Type B pancreatic cell (in vitro differentiated cells): ENCODE results near the gene TPD52L1. TPM values are rescaled to one million over a fixed set of nuclear protein-coding genes. Genes with fewer than 3 reads are reported as not detected.

Experiments
- DNase-seq: peaks from one replicate; pipeline ENCODE4 v3.0.0; 2021; ENCODE audit warnings: mixed read lengths; ENCODE audit not compliant: unreplicated experiment; ENCODE audit errors: extremely low spot score
- H3K27ac Mint-ChIP-seq: 2 replicates; pipeline ENCODE4 v1.8.0; 2021; ENCODE audit warnings: mild to moderate bottlenecking, mixed read lengths
- H3K27me3 Mint-ChIP-seq: 2 replicates; pipeline ENCODE4 v1.8.0; 2021; ENCODE audit warnings: mixed read lengths
- H3K36me3 Mint-ChIP-seq: 2 replicates; pipeline ENCODE4 v1.8.0; 2021; ENCODE audit warnings: mixed read lengths
- H3K4me1 Mint-ChIP-seq: one replicate; pipeline ENCODE4 v1.8.0; 2021; ENCODE audit warnings: mixed read lengths; ENCODE audit not compliant: unreplicated experiment
- H3K4me3 Mint-ChIP-seq: 2 replicates; pipeline ENCODE4 v1.8.0; 2021; ENCODE audit warnings: mild to moderate bottlenecking, mixed read lengths
- H3K9me3 Mint-ChIP-seq: 2 replicates; pipeline ENCODE4 v1.8.0; 2021; ENCODE audit warnings: mixed read lengths
- long read RNA-seq: library from polyadenylated mRNA; unstranded; transcript quantifications from one replicate; pipeline ENCODE4 v2.0.0, GENCODE V29; 2020
- total RNA-seq: library from RNA; stranded (reverse); gene quantifications from 2 replicates; pipeline ENCODE4 v1.2.1, GENCODE V29; 2021; ENCODE audit warnings: low replicate concordance
- TF ChIP-seq, protein P1 (sequence below): fragments of 200-600 bp; sonication (generic); conservative IDR thresholded peaks from 2 replicates; pipeline ENCODE4 v1.5.0; 2021; ENCODE audit warnings: antibody characterized with exemption, mild to moderate bottlenecking

The TPD52L1 gene, protein sequence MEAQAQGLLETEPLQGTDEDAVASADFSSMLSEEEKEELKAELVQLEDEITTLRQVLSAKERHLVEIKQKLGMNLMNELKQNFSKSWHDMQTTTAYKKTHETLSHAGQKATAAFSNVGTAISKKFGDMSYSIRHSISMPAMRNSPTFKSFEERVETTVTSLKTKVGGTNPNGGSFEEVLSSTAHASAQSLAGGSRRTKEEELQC
- total RNA-seq: 80.4 and 142 TPM in 2 replicates
- long read RNA-seq, transcript TPD52L1-203 (6 exons, 1,308 nt): minor isoform, 80 of 545 reads
- long read RNA-seq, transcript TPD52L1-207 (6 exons, 999 nt): minor isoform, 21 of 545 reads
- long read RNA-seq, transcript TPD52L1-202 (5 exons, 2,147 nt): minor isoform, 121 of 545 reads
- long read RNA-seq, transcript TPD52L1-213 (7 exons, 2,356 nt): major isoform, 234 of 545 reads
- long read RNA-seq, partial matches to known transcripts: 8 of 545 reads
- long read RNA-seq, other reads (novel, unspliced or antisense): 37 of 545 reads

DNA sequence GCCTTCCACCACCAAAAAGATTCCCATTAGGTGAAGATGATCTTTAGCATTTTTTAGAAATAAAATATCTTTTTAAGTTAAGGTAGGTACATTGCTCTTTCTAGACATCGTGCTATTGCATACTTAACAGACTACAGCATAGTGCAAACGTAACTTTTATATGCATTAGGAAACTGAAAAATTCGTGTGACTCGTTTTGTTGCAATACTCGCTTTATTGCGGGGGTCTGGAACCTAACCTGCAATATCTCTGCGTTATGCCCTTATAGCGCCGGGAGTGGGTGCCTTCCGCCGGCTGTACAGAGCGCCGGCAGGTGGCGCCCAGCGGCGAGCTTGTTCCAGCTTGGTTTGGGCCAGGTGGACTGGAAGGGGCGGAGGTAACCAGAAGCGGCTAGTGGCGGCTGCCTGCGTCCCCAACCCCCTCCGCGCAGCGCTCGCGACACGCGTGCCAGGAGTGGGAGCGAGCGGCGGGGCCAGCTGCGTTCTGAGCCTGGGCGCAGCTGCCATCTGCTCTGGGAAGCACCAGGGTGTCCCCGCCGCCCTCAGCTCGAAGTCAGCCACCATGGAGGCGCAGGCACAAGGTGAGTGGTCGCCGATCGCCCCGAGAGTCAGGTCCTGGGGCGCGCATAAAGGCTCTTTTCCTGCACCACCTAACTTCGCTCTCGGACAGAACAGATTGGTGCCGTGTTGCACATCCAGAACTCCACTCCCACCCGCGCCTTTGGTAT, at the start of gene TPD52L1:
TPD52L1 (plus strand) TSS at position 383 of the 727 bp plus-strand sequence; CDS start at position 562, 179 bp downstream.
- Mint-ChIP-seq H3K4me1 (peaks cover 14% of the 10 kb centered on the region), H3K27ac (peak within 1 kb of the TSS; percentile 90), H3K27me3 (no peaks in the 10 kb centered on the region), H3K4me3 (peak within 1 kb of the TSS; percentile 95), H3K36me3 (peaks cover 4% of the 10 kb centered on the region), H3K9me3 (no peaks in the 10 kb centered on the region)
- TF ChIP-seq, protein P1, sequence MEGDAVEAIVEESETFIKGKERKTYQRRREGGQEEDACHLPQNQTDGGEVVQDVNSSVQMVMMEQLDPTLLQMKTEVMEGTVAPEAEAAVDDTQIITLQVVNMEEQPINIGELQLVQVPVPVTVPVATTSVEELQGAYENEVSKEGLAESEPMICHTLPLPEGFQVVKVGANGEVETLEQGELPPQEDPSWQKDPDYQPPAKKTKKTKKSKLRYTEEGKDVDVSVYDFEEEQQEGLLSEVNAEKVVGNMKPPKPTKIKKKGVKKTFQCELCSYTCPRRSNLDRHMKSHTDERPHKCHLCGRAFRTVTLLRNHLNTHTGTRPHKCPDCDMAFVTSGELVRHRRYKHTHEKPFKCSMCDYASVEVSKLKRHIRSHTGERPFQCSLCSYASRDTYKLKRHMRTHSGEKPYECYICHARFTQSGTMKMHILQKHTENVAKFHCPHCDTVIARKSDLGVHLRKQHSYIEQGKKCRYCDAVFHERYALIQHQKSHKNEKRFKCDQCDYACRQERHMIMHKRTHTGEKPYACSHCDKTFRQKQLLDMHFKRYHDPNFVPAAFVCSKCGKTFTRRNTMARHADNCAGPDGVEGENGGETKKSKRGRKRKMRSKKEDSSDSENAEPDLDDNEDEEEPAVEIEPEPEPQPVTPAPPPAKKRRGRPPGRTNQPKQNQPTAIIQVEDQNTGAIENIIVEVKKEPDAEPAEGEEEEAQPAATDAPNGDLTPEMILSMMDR: peak; percentile 85
- peak; percentile 85 for DNase-seq

DNA sequence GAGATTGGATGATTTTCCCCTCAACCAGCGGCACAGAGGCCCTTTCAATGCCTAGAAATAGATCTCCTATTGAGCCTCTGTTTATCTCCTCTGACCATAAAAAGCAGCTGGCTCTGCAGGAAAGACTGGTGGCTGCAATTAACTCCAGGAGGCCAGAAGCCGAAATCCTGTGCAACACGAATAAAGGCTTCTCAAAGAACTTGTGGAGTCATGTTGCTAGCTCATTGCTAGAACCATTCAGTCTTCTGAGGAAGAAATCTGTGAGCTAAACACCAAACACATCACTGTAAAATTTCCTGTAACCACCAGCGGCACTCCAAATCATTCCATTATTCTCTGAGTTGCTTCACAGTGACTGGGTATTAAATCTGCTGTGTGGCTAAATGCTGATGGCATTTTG, 49.1 kb upstream of the TPD52L1 start:
- peak overlapping the region; percentile 65 for H3K27ac Mint-ChIP-seq
- H3K36me3 Mint-ChIP-seq: no peaks in the 10 kb centered on the region
- peaks cover 24% of the 10 kb centered on the region for H3K4me1 Mint-ChIP-seq
- H3K27me3 Mint-ChIP-seq: peaks cover 10% of the 10 kb centered on the region
- H3K4me3 Mint-ChIP-seq: peak overlapping the region; percentile 42
- H3K9me3 Mint-ChIP-seq: peaks cover under 1% of the 10 kb centered on the region
- TF ChIP-seq, protein P1: no peak
- DNase-seq: no peak

DNA sequence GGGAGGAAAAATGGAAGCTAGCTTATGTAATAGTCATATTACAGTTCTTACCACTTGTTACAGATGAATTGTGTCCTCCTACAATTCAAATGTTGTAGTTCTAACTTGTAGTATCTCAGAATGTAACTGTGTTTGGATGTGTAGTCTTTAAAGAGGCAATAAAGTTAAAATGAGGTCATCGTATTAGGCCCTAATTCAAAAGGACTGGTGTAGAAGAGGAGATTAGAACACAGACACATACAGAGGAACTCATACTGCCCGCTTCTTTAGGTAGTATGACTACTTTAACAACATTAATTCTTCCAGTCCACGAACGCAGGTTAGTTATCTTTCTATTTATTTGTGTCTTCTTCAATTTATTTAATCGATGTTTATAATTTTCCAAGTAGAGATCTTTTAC, 46.5 kb upstream of the TPD52L1 start:
- peaks cover 24% of the 10 kb centered on the region for H3K9me3 Mint-ChIP-seq
- no peaks in the 10 kb centered on the region for H3K27me3 Mint-ChIP-seq
- TF ChIP-seq, protein P1: no peak
- peaks cover 7% of the 10 kb centered on the region for H3K36me3 Mint-ChIP-seq
- no peak overlapping the region for H3K4me3 Mint-ChIP-seq
- H3K27ac Mint-ChIP-seq: no peak overlapping the region
- no peak for DNase-seq
- H3K4me1 Mint-ChIP-seq: peaks cover 13% of the 10 kb centered on the region

DNA sequence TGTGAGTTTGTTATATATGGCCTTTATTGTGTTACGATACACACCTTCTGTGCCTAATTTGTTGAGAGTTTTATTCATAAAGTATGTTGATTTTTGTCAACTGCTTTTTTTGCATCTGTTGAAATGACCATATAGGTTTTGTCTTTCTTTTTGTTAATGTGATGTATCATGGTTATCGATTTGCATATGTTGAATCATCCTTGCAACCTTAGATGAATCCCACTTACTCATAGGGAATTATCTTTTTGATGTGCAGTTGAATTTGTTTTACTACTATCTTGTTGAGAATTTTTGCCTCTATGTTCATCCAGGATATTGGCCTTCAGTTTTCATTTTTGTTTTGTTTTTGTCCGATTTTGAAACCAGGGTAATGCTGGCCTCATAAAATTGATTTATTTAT, 45.7 kb upstream of the TPD52L1 start:
- Mint-ChIP-seq H3K4me1 (peaks cover 12% of the 10 kb centered on the region), H3K36me3 (peaks cover 7% of the 10 kb centered on the region), H3K27me3 (no peaks in the 10 kb centered on the region), H3K4me3 (no peak overlapping the region), H3K27ac (no peak overlapping the region), H3K9me3 (peaks cover 27% of the 10 kb centered on the region)
- DNase-seq: no peak
- TF ChIP-seq, protein P1: no peak

DNA sequence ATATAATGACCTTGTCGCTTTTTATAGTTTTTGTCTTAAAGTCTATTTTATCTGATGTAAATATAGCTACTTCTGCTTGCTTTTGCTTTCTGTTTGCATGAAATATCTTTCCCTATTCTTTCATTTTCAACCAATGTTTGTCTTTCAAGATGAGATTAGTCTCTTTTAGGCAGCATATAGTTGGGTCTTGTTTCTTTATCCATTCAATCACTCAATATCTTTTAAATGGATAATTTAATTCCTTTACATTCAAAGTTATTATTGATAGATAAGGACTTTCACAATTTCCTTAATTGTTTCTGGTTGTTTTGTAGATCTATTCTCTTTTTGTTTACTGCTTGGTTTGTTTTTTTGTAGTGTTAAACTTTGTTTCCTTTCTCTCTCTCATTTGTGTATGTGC, 43.5 kb upstream of the TPD52L1 start:
- Mint-ChIP-seq H3K9me3 (peaks cover 27% of the 10 kb centered on the region), H3K27me3 (no peaks in the 10 kb centered on the region), H3K36me3 (peaks cover 7% of the 10 kb centered on the region), H3K4me3 (no peak overlapping the region), H3K4me1 (no peaks in the 10 kb centered on the region), H3K27ac (no peak overlapping the region)
- TF ChIP-seq, protein P1: no peak
- no peak for DNase-seq
